Neural cell (in vitro differentiated cells): ENCODE data around the gene SH3PXD2A. TPM values are rescaled to one million over a fixed set of nuclear protein-coding genes. Genes with fewer than 3 reads are reported as not detected.

Experiments used
- H2AFZ ChIP-seq: fragments of 200-600, 300-800 bp; sonication (generic), shearing (Covaris generic); 2 replicates; pipeline ENCODE4 v1.6.0; 2014; ENCODE audit warnings: low read depth, mild to moderate bottlenecking, antibody characterized with exemption, low read length, moderate library complexity
- H3F3A ChIP-seq: fragments of 200-600 bp; shearing (Covaris generic); 2 replicates; pipeline ENCODE4 v1.6.1; 2016; ENCODE audit warnings: mild to moderate bottlenecking, moderate library complexity, mixed read lengths, antibody characterized with exemption, low read length; ENCODE audit not compliant: insufficient read depth, poor library complexity, severe bottlenecking
- H3K27ac ChIP-seq: fragments of 200-600, 300-800 bp; sonication (generic), shearing (Covaris generic); 2 replicates; pipeline ENCODE4 v1.5.1; 2014; ENCODE audit warnings: mild to moderate bottlenecking, low read length, moderate library complexity
- H3K27me3 ChIP-seq: fragments of 300-800, 200-600 bp; sonication (generic), shearing (Covaris generic); 2 replicates; pipeline ENCODE4 v1.6.0; 2014; ENCODE audit warnings: mild to moderate bottlenecking, low read depth, low read length, moderate library complexity; ENCODE audit not compliant: insufficient read depth
- H3K36me3 ChIP-seq: fragments of 300-800, 200-600 bp; sonication (generic), shearing (Covaris generic); 2 replicates; pipeline ENCODE4 v1.5.1; 2014; ENCODE audit warnings: mild to moderate bottlenecking, antibody characterized with exemption, low read length, moderate library complexity; ENCODE audit not compliant: insufficient read depth
- H3K4me2 ChIP-seq: fragments of 300-800, 200-600 bp; sonication (generic), shearing (Covaris generic); 2 replicates; pipeline ENCODE4 v1.6.0; 2014; ENCODE audit warnings: mild to moderate bottlenecking, low read length
- H3K4me3 ChIP-seq: fragments of 300-800, 200-600 bp; sonication (generic), shearing (Covaris generic); 2 replicates; pipeline ENCODE4 v1.5.1; 2014; ENCODE audit warnings: mild to moderate bottlenecking, low read length, moderate library complexity
- H3K79me2 ChIP-seq: fragments of 200-600 bp; shearing (Covaris generic); replicated peaks from 2 replicates; pipeline ENCODE4 v1.6.0; 2014; ENCODE audit warnings: mild to moderate bottlenecking, low read length, moderate library complexity; ENCODE audit not compliant: insufficient read depth
- H3K9ac ChIP-seq: fragments of 300-800, 200-600 bp; sonication (generic), shearing (Covaris generic); 2 replicates; pipeline ENCODE4 v1.6.1; 2016; ENCODE audit warnings: mild to moderate bottlenecking, low read length, mixed read lengths
- H3K9me2 ChIP-seq: fragments of 200-600 bp; shearing (Covaris generic); 2 replicates; pipeline ENCODE4 v1.6.1; 2016; ENCODE audit warnings: mild to moderate bottlenecking, low read length, mixed read lengths; ENCODE audit not compliant: insufficient read depth
- H3K9me3 ChIP-seq: fragments of 200-600, 300-800 bp; sonication (generic), shearing (Covaris generic); 2 replicates; pipeline ENCODE4 v1.6.1; 2016; ENCODE audit warnings: mild to moderate bottlenecking, mixed run types, low read length, moderate library complexity, mixed read lengths
- H4K20me1 ChIP-seq: fragments of 200-600 bp; shearing (Covaris generic); 2 replicates; pipeline ENCODE4 v1.6.1; 2016; ENCODE audit warnings: mild to moderate bottlenecking, mixed run types; ENCODE audit not compliant: insufficient read depth
- EP300 ChIP-seq: fragments of 450-650 bp; conservative IDR thresholded peaks from 2 replicates; pipeline ENCODE4 v1.6.1; 2014; ENCODE audit warnings: antibody characterized with exemption, mild to moderate bottlenecking, moderate library complexity; ENCODE audit not compliant: poor library complexity, severe bottlenecking
- EZH2 ChIP-seq: fragments of 200-600, 300-800 bp; shearing (Covaris generic), sonication (generic); IDR thresholded peaks from 2 replicates; pipeline ENCODE4 v1.6.1; 2014; ENCODE audit warnings: antibody characterized with exemption, low read length, borderline replicate concordance, mild to moderate bottlenecking; ENCODE audit not compliant: insufficient read depth, poor library complexity, severe bottlenecking
- MXI1 ChIP-seq: fragments of 450-650 bp; conservative IDR thresholded peaks from 2 replicates; pipeline ENCODE4 v1.6.1; 2014; ENCODE audit warnings: antibody characterized with exemption, mild to moderate bottlenecking; ENCODE audit not compliant: poor library complexity, severe bottlenecking
- POLR2AphosphoS5 ChIP-seq: IDR thresholded peaks from 2 replicates; pipeline ENCODE4 v1.6.1; 2012
- RAD21 ChIP-seq: fragments of 450-650 bp; conservative IDR thresholded peaks from 2 replicates; pipeline ENCODE4 v1.6.1; 2014; ENCODE audit warnings: antibody characterized with exemption, mild to moderate bottlenecking, moderate library complexity
- SMC3 ChIP-seq: fragments of 450-650 bp; conservative IDR thresholded peaks from 2 replicates; pipeline ENCODE4 v1.6.1; 2014; ENCODE audit warnings: antibody characterized with exemption, mild to moderate bottlenecking, moderate library complexity; ENCODE audit not compliant: poor library complexity
- TAF1 ChIP-seq: IDR thresholded peaks from 2 replicates; pipeline ENCODE4 v1.6.1; 2012; ENCODE audit warnings: low read depth
- polyA plus RNA-seq: library from polyadenylated mRNA; depleted of rRNA; stranded (reverse); fragments of >200 nt; gene quantifications from 2 replicates; pipeline ENCODE4 v1.2.3, GENCODE V29; 2014
- TF ChIP-seq, protein P1 (sequence below): IDR thresholded peaks from 2 replicates; pipeline ENCODE4 v1.6.1; 2012; ENCODE audit warnings: borderline replicate concordance
- TF ChIP-seq, protein P2 (sequence below): fragments of 450-650 bp; IDR thresholded peaks from 2 replicates; pipeline ENCODE4 v1.5.1; 2014; ENCODE audit warnings: antibody characterized with exemption, mild to moderate bottlenecking, moderate library complexity; ENCODE audit not compliant: poor library complexity, severe bottlenecking

Gene SH3PXD2A
- polyA plus RNA-seq, 1 donor from 2014 or later: 5.2 TPM

DNA sequence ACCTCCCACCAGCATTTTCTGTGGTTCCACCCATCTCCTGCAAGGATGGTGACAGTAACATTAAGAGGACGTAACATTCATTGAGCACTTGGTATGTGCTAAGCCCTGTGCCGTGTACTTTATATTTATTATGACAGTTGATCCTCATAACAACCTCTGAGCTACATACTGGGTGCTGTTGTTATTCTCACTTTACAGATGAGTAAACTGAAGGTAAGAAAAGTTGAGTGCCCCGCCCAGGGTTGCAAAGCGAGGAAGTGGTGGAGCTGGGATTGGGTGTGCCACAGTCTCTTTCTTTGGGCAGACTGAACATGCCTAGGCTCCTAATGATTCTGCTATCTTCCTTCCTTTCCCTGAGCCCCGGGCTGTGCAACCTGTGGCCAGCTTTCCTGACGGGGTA lies 107.4 kb downstream of the SH3PXD2A start:
- Histone ChIP-seq H4K20me1 (no peaks in the 10 kb centered on the region), H3F3A (no peaks in the 10 kb centered on the region), H2AFZ (no peak overlapping the region), H3K4me3 (no peak overlapping the region), H3K4me2 (no peak overlapping the region), H3K9me2 (no peaks in the 10 kb centered on the region), H3K9me3 (no peaks in the 10 kb centered on the region), H3K27ac (no peak overlapping the region), H3K27me3 (no peaks in the 10 kb centered on the region), H3K9ac (no peak overlapping the region), H3K79me2 (no peaks in the 10 kb centered on the region), H3K36me3 (no peaks in the 10 kb centered on the region)
- TF ChIP-seq SMC3 (no peak), RAD21 (no peak), TAF1 (no peak), POLR2AphosphoS5 (no peak), EZH2 (no peak), MXI1 (no peak), EP300 (no peak)
- TF ChIP-seq, protein P1, sequence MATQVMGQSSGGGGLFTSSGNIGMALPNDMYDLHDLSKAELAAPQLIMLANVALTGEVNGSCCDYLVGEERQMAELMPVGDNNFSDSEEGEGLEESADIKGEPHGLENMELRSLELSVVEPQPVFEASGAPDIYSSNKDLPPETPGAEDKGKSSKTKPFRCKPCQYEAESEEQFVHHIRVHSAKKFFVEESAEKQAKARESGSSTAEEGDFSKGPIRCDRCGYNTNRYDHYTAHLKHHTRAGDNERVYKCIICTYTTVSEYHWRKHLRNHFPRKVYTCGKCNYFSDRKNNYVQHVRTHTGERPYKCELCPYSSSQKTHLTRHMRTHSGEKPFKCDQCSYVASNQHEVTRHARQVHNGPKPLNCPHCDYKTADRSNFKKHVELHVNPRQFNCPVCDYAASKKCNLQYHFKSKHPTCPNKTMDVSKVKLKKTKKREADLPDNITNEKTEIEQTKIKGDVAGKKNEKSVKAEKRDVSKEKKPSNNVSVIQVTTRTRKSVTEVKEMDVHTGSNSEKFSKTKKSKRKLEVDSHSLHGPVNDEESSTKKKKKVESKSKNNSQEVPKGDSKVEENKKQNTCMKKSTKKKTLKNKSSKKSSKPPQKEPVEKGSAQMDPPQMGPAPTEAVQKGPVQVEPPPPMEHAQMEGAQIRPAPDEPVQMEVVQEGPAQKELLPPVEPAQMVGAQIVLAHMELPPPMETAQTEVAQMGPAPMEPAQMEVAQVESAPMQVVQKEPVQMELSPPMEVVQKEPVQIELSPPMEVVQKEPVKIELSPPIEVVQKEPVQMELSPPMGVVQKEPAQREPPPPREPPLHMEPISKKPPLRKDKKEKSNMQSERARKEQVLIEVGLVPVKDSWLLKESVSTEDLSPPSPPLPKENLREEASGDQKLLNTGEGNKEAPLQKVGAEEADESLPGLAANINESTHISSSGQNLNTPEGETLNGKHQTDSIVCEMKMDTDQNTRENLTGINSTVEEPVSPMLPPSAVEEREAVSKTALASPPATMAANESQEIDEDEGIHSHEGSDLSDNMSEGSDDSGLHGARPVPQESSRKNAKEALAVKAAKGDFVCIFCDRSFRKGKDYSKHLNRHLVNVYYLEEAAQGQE: no peak
- TF ChIP-seq, protein P2, sequence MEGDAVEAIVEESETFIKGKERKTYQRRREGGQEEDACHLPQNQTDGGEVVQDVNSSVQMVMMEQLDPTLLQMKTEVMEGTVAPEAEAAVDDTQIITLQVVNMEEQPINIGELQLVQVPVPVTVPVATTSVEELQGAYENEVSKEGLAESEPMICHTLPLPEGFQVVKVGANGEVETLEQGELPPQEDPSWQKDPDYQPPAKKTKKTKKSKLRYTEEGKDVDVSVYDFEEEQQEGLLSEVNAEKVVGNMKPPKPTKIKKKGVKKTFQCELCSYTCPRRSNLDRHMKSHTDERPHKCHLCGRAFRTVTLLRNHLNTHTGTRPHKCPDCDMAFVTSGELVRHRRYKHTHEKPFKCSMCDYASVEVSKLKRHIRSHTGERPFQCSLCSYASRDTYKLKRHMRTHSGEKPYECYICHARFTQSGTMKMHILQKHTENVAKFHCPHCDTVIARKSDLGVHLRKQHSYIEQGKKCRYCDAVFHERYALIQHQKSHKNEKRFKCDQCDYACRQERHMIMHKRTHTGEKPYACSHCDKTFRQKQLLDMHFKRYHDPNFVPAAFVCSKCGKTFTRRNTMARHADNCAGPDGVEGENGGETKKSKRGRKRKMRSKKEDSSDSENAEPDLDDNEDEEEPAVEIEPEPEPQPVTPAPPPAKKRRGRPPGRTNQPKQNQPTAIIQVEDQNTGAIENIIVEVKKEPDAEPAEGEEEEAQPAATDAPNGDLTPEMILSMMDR: no peak

DNA sequence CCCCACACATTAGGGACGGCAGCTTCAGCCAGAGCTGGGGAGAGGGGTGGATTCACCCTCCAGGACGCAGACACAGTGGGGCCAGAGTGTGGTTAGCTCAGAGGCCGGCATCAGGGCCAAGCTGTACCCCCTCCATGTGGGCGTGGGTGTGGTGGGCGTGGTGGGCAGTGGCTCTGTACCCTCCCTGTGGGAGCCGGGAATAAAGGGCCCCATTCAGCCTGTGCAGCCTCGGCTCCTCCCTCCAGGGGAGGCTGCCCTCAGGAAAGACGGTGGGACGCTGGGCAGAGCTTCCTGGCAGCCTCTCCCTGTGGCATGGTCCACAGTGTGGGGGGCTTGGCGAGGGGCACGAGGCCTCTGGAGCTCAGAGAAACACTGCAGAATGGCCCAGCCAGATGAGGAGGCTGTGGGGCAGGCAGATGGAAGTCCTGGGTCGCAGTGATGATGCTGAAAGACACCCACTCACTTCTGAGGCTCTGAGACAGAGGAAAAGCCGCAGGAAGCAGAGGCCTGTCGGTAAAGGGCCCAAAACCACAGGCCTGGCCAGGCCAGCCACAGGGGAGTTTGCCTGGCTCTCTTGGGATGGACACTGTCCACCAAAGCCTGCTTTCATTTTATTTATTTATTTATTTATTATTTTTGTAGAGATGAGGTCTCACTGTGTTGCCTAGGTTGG lies 108.0 kb downstream of the SH3PXD2A start:
- no peak overlapping the region for H2AFZ ChIP-seq
- no peaks in the 10 kb centered on the region for H3K27me3 ChIP-seq
- no peak overlapping the region for H3K9ac ChIP-seq
- H3F3A ChIP-seq: no peaks in the 10 kb centered on the region
- H3K4me3 ChIP-seq: no peak overlapping the region
- H3K79me2 ChIP-seq: no peaks in the 10 kb centered on the region
- H3K36me3 ChIP-seq: no peaks in the 10 kb centered on the region
- no peak overlapping the region for H3K27ac ChIP-seq
- no peaks in the 10 kb centered on the region for H4K20me1 ChIP-seq
- H3K9me2 ChIP-seq: no peaks in the 10 kb centered on the region
- H3K4me2 ChIP-seq: no peak overlapping the region
- TF ChIP-seq POLR2AphosphoS5: no peak
- no peak for TF ChIP-seq MXI1
- TF ChIP-seq, protein P2: no peak
- no peak for TF ChIP-seq EZH2
- H3K9me3 ChIP-seq: no peaks in the 10 kb centered on the region
